Measurements from ENCODE around the gene KCND2. TPM values are rescaled to one million over a fixed set of nuclear protein-coding genes. Genes with fewer than 3 reads are reported as not detected.

Gene KCND2
- polyA plus RNA-seq, 3 donors, result not detected

- Histone ChIP-seq H4K20me1 (ENCODE audit: insufficient read depth, low read length) (no peaks in the 10 kb centered on the region), H3K4me3 (replicated peaks in 1 of 3; ENCODE audit: low read depth in 2 of 3, low read length in 3 of 3) (no peak overlapping the region), H3K4me1 (ENCODE audit: control insufficient read depth in 1 of 2, insufficient read depth in 2 of 2, low read length in 2 of 2) (peaks cover 3 to 10% of the 10 kb centered on the region in 2 donors), H3K4me2 (replicated peaks; ENCODE audit: extremely low read depth, low read length, poor library complexity, severe bottlenecking) (no peak overlapping the region), H3K9me3 (replicated peaks in 1 of 2; ENCODE audit: control insufficient read depth in 1 of 2, insufficient read depth in 1 of 2, low read length in 2 of 2) (peaks cover 0 to 10% of the 10 kb centered on the region in 2 donors), H3K36me3 (replicated peaks in 1 of 2; ENCODE audit: control insufficient read depth in 1 of 2, insufficient read depth in 2 of 2, low read length in 2 of 2) (no peaks in the 10 kb centered on the region), H3K27ac (ENCODE audit: low read depth in 1 of 2, low read length in 2 of 2) (no peak overlapping the region), H3K79me2 (ENCODE audit: insufficient read depth, low read length) (no peaks in the 10 kb centered on the region), H3K27me3 (ENCODE audit: control insufficient read depth in 2 of 2, insufficient read depth in 2 of 2, low read length in 2 of 2) (peaks cover 78 to 90% of the 10 kb centered on the region in 2 donors), H2AFZ (ENCODE audit: insufficient read depth, low read depth, low read length, poor library complexity, severe bottlenecking) (no peak overlapping the region), H3K9ac (ENCODE audit: insufficient read depth, low read length, poor library complexity, severe bottlenecking) (no peak overlapping the region)
- no peak for TF ChIP-seq CTCF (IDR thresholded peaks at IDR 0.05)
- no CpG with 5 or more reads among the region's 1 CpG for WGBS (ENCODE audit: insufficient coverage)
- Mint-ChIP-seq H3K4me3 (peak overlapping the region in 1 of 2 donors; percentile 39), H3K36me3 (no peaks in the 10 kb centered on the region), H3K4me1 (peaks cover 8% of the 10 kb centered on the region), H3K27ac (no peak overlapping the region), H3K9me3 (peaks cover 0 to 4% (median 3%) of the 10 kb centered on the region in 7 donors), H3K27me3 (ENCODE audit: low read depth in 3 of 3) (peaks cover 68 to 82% (median 70%) of the 10 kb centered on the region in 3 donors)
- no peak for DNase-seq
- intact Hi-C loops (cut with micrococcal nuclease), result no loop called here
Measured at GRCh38 chr7:120677535-120677934, 404.6 kb downstream of the KCND2 start.

- no peak for TF ChIP-seq CTCF (IDR thresholded peaks at IDR 0.05)
- Mint-ChIP-seq H3K36me3 (no peaks in the 10 kb centered on the region), H3K27me3 (ENCODE audit: low read depth in 3 of 3) (peaks cover 69 to 81% (median 73%) of the 10 kb centered on the region in 3 donors), H3K9me3 (peaks cover 0 to 4% (median 0%) of the 10 kb centered on the region in 7 donors), H3K4me1 (peaks cover 8% of the 10 kb centered on the region), H3K27ac (no peak overlapping the region), H3K4me3 (peak overlapping the region in 1 of 2 donors; percentile 55)
- Histone ChIP-seq H3K9me3 (replicated peaks in 1 of 2; ENCODE audit: control insufficient read depth in 1 of 2, insufficient read depth in 1 of 2, low read length in 2 of 2) (peaks cover 0 to 16% of the 10 kb centered on the region in 2 donors), H3K4me3 (replicated peaks in 1 of 3; ENCODE audit: low read depth in 2 of 3, low read length in 3 of 3) (no peak overlapping the region), H3K27ac (ENCODE audit: low read depth in 1 of 2, low read length in 2 of 2) (no peak overlapping the region), H2AFZ (ENCODE audit: insufficient read depth, low read depth, low read length, poor library complexity, severe bottlenecking) (no peak overlapping the region), H4K20me1 (ENCODE audit: insufficient read depth, low read length) (no peaks in the 10 kb centered on the region), H3K4me1 (ENCODE audit: control insufficient read depth in 1 of 2, insufficient read depth in 2 of 2, low read length in 2 of 2) (peaks cover 3 to 10% of the 10 kb centered on the region in 2 donors), H3K36me3 (replicated peaks in 1 of 2; ENCODE audit: control insufficient read depth in 1 of 2, insufficient read depth in 2 of 2, low read length in 2 of 2) (no peaks in the 10 kb centered on the region), H3K9ac (ENCODE audit: insufficient read depth, low read length, poor library complexity, severe bottlenecking) (no peak overlapping the region), H3K4me2 (replicated peaks; ENCODE audit: extremely low read depth, low read length, poor library complexity, severe bottlenecking) (no peak overlapping the region), H3K27me3 (ENCODE audit: control insufficient read depth in 2 of 2, insufficient read depth in 2 of 2, low read length in 2 of 2) (peaks cover 85 to 91% of the 10 kb centered on the region in 2 donors), H3K79me2 (ENCODE audit: insufficient read depth, low read length) (no peaks in the 10 kb centered on the region)
- intact Hi-C loops (cut with micrococcal nuclease), result no loop called here
- 100% methylated on average over 1 of the region's 1 CpG for WGBS (ENCODE audit: insufficient coverage)
- no peak for DNase-seq
Measured at GRCh38 chr7:120680985-120681384, 408.0 kb downstream of the KCND2 start.

Data from CD14-positive monocyte (primary cell).